Right lobe of liver (tissue), 4 donors: ENCODE results near the gene DDX31.

Experiments used
- CTCF ChIP-seq, 4 donors: fragments of 200-600 bp in 3 of 4; fragments of 450-650 bp in 1 of 4; IDR thresholded peaks; one replicate each; pipeline versions ENCODE4 v1.5.1 to v1.8.0; 2016 to 2022; ENCODE audit warnings: antibody characterized with exemption in 4 of 4, mild to moderate bottlenecking in 2 of 4
- POLR2A ChIP-seq: fragments of 450-650 bp; IDR thresholded peaks from one replicate; pipeline ENCODE4 v1.6.1; 2017; ENCODE audit warnings: antibody characterized with exemption, mild to moderate bottlenecking
- donor health status: DM: no; HTN: no; CAD: no.
- donor health status: DM: no; HTN: no; CAD: no.
- donor health status: DM: no; HTN: yes; CAD: no.

- TF ChIP-seq CTCF (IDR thresholded peaks at IDR 0.05), result no peak
- TF ChIP-seq POLR2A, result no peak
Measured at GRCh38 chr9:132577119-132577518, 92.7 kb downstream of the DDX31 start.
